Measurements from ENCODE around the gene ANKS3.
"Not testable (repeated sequence)": the region's sequence is repeated elsewhere in the genome, so short reads cannot be mapped to it uniquely, and the experiment has no call there.

ANKS3 gene

GRCh38 chr16:4743226-4743878 is 9.3 kb upstream of the ANKS3 start:
- TF ChIP-seq CTCF (IDR thresholded peaks at IDR 0.05): no peak
- Histone ChIP-seq H3K36me3 (ENCODE audit: control insufficient read depth, insufficient read depth, low read length) (no peaks in the 10 kb centered on the region), H3K4me1 (peaks cover 9% of the 10 kb centered on the region), H3K9ac (no peak overlapping the region), H3K79me2 (no peaks in the 10 kb centered on the region), H3K4me3 (ENCODE audit: low read depth, low read length) (no peak overlapping the region), H3K4me2 (ENCODE audit: low read length) (no peak overlapping the region), H3K27me3 (ENCODE audit: control insufficient read depth, insufficient read depth, low read length) (no peaks in the 10 kb centered on the region), H3K27ac (no peak overlapping the region), H2AFZ (peak overlapping the region; percentile 79), H3K9me3 (ENCODE audit: control insufficient read depth, low read length) (no peaks in the 10 kb centered on the region)

GRCh38 chr16:4738370-4738769 is 4.3 kb upstream of the ANKS3 start:
- H2AFZ ChIP-seq; H3K9me3 ChIP-seq (ENCODE audit: control insufficient read depth, low read length); H3K27me3 ChIP-seq (ENCODE audit: control insufficient read depth, insufficient read depth, low read length); H3K4me3 ChIP-seq (ENCODE audit: low read depth, low read length); H3K27ac ChIP-seq; H3K4me2 ChIP-seq (ENCODE audit: low read length); H3K79me2 ChIP-seq; H3K36me3 ChIP-seq (ENCODE audit: control insufficient read depth, insufficient read depth, low read length); H3K9ac ChIP-seq: not testable (repeated sequence)
- peaks cover 12% of the 10 kb centered on the region for H3K4me1 ChIP-seq

- Histone ChIP-seq H3K4me2 (ENCODE audit: low read length) (no peak overlapping the region), H2AFZ (no peak overlapping the region), H3K36me3 (ENCODE audit: control insufficient read depth, insufficient read depth, low read length) (no peaks in the 10 kb centered on the region), H3K27me3 (ENCODE audit: control insufficient read depth, insufficient read depth, low read length) (no peaks in the 10 kb centered on the region), H3K4me1 (peaks cover 6% of the 10 kb centered on the region), H3K4me3 (ENCODE audit: low read depth, low read length) (no peak overlapping the region), H3K79me2 (no peaks in the 10 kb centered on the region), H3K9ac (no peak overlapping the region), H3K9me3 (ENCODE audit: control insufficient read depth, low read length) (no peaks in the 10 kb centered on the region), H3K27ac (no peak overlapping the region)
- no peak for TF ChIP-seq CTCF (IDR thresholded peaks at IDR 0.05)
Observed at GRCh38 chr16:4737545-4737944, 3.5 kb upstream of the ANKS3 start.

- no peaks in the 10 kb centered on the region for H3K9me3 ChIP-seq (ENCODE audit: control insufficient read depth, low read length)
- peaks cover 6% of the 10 kb centered on the region for H3K4me1 ChIP-seq
- H3K27ac ChIP-seq: no peak overlapping the region
- no peak overlapping the region for H3K4me2 ChIP-seq (ENCODE audit: low read length)
- no peaks in the 10 kb centered on the region for H3K27me3 ChIP-seq (ENCODE audit: control insufficient read depth, insufficient read depth, low read length)
- H3K79me2 ChIP-seq: no peaks in the 10 kb centered on the region
- H3K36me3 ChIP-seq (ENCODE audit: control insufficient read depth, insufficient read depth, low read length): no peaks in the 10 kb centered on the region
- no peak overlapping the region for H3K4me3 ChIP-seq (ENCODE audit: low read depth, low read length)
- H3K9ac ChIP-seq: no peak overlapping the region
- H2AFZ ChIP-seq: no peak overlapping the region
- TF ChIP-seq CTCF (IDR thresholded peaks at IDR 0.05): no peak
Observed at GRCh38 chr16:4736546-4736945, 2.5 kb upstream of the ANKS3 start.

- Histone ChIP-seq H3K27me3 (ENCODE audit: control insufficient read depth, insufficient read depth, low read length) (no peaks in the 10 kb centered on the region), H3K36me3 (ENCODE audit: control insufficient read depth, insufficient read depth, low read length) (no peaks in the 10 kb centered on the region), H3K4me3 (ENCODE audit: low read depth, low read length) (peak overlapping the region; percentile 100), H3K27ac (peak overlapping the region; percentile 42), H3K9me3 (ENCODE audit: control insufficient read depth, low read length) (no peaks in the 10 kb centered on the region), H3K4me1 (peaks cover 6% of the 10 kb centered on the region), H3K4me2 (ENCODE audit: low read length) (peak overlapping the region; percentile 100), H3K79me2 (no peaks in the 10 kb centered on the region), H3K9ac (no peak overlapping the region), H2AFZ (peak overlapping the region; percentile 58)
- no peak for TF ChIP-seq CTCF (IDR thresholded peaks at IDR 0.05)
Observed at GRCh38 chr16:4734730-4735535, 862 bp upstream of the ANKS3 start.

Measured in parathyroid adenoma (tissue), 2 donors.